ENCODE results near the gene ELAC1.

DNA sequence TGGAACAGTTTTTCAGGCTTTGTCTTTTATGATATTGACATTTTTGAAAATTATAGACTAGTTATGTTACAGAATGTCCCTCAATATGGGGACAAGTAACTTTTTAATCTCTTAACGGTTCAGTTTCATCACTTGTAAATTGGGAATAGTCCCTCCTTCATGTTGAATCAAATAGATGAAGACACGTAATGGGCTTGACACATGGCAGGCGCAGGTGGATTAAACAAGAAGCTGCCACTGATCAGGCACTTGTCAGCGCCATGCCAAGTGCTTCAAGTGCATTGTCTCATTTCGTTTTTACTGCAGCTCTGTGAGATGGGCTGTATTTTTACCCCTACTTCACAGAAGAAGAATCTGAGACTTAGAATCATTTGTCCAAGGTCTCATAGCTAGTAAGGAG, 52.7 kb downstream of the ELAC1 start:
- TF ChIP-seq, protein P1, sequence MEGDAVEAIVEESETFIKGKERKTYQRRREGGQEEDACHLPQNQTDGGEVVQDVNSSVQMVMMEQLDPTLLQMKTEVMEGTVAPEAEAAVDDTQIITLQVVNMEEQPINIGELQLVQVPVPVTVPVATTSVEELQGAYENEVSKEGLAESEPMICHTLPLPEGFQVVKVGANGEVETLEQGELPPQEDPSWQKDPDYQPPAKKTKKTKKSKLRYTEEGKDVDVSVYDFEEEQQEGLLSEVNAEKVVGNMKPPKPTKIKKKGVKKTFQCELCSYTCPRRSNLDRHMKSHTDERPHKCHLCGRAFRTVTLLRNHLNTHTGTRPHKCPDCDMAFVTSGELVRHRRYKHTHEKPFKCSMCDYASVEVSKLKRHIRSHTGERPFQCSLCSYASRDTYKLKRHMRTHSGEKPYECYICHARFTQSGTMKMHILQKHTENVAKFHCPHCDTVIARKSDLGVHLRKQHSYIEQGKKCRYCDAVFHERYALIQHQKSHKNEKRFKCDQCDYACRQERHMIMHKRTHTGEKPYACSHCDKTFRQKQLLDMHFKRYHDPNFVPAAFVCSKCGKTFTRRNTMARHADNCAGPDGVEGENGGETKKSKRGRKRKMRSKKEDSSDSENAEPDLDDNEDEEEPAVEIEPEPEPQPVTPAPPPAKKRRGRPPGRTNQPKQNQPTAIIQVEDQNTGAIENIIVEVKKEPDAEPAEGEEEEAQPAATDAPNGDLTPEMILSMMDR (IDR thresholded peaks at IDR 0.05; ENCODE audit: insufficient read depth, low read length), result no peak
- TF ChIP-seq REST (IDR thresholded peaks at IDR 0.05; ENCODE audit: insufficient replicate concordance, low read depth), result no peak
- no peak for TF ChIP-seq POLR2AphosphoS5 (IDR thresholded peaks at IDR 0.05; ENCODE audit: low read depth)
- TF ChIP-seq SPI1 (IDR thresholded peaks at IDR 0.05; ENCODE audit: borderline replicate concordance, low read depth), result no peak

All from HL-60 (cell line).